ENCODE data around the gene TPRG1L.

DNA sequence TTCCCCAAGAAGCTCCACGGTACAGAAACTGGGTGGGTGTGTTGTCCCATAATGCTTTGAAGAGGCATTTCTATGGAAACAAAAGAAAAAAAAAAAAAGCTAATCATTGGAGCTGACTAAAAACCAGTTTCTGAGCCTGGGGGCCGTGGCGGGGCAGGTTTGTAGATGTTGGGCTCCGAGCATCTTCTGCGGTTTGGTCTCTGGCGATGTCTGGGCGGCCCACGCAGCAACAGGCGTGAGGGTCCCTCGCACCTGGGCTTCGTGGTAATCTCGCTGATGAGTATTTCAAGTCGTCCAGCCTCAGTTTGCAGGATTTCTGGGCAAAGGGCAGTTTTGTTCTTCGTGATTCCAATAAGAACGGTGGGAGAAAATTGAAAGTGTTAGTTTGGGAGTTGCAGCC lies 34.3 kb downstream of the TPRG1L start:
- TF ChIP-seq, protein P1, sequence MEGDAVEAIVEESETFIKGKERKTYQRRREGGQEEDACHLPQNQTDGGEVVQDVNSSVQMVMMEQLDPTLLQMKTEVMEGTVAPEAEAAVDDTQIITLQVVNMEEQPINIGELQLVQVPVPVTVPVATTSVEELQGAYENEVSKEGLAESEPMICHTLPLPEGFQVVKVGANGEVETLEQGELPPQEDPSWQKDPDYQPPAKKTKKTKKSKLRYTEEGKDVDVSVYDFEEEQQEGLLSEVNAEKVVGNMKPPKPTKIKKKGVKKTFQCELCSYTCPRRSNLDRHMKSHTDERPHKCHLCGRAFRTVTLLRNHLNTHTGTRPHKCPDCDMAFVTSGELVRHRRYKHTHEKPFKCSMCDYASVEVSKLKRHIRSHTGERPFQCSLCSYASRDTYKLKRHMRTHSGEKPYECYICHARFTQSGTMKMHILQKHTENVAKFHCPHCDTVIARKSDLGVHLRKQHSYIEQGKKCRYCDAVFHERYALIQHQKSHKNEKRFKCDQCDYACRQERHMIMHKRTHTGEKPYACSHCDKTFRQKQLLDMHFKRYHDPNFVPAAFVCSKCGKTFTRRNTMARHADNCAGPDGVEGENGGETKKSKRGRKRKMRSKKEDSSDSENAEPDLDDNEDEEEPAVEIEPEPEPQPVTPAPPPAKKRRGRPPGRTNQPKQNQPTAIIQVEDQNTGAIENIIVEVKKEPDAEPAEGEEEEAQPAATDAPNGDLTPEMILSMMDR (IDR thresholded peaks at IDR 0.05; ENCODE audit: borderline replicate concordance, extremely low read depth, low read length, poor library complexity, severe bottlenecking): no peak
- TF ChIP-seq EZH2 (IDR thresholded peaks at IDR 0.05; ENCODE audit: borderline replicate concordance, low read depth, low read length, severe bottlenecking): no peak

All from DND-41 (cell line).